Activated CD4-positive, CD25-positive, alpha-beta regulatory T cell (primary cell): ENCODE measurements around the gene AFG3L2.
"Not testable (repeated sequence)": the region's sequence is repeated elsewhere in the genome, so short reads cannot be mapped to it uniquely, and the experiment has no call there.

ENCODE experiments used
- DNase-seq, 4 experiments: peaks; one replicate each; lab custom pipeline; 2025; lab: John Stamatoyannopoulos, UW

AFG3L2 gene

DNA sequence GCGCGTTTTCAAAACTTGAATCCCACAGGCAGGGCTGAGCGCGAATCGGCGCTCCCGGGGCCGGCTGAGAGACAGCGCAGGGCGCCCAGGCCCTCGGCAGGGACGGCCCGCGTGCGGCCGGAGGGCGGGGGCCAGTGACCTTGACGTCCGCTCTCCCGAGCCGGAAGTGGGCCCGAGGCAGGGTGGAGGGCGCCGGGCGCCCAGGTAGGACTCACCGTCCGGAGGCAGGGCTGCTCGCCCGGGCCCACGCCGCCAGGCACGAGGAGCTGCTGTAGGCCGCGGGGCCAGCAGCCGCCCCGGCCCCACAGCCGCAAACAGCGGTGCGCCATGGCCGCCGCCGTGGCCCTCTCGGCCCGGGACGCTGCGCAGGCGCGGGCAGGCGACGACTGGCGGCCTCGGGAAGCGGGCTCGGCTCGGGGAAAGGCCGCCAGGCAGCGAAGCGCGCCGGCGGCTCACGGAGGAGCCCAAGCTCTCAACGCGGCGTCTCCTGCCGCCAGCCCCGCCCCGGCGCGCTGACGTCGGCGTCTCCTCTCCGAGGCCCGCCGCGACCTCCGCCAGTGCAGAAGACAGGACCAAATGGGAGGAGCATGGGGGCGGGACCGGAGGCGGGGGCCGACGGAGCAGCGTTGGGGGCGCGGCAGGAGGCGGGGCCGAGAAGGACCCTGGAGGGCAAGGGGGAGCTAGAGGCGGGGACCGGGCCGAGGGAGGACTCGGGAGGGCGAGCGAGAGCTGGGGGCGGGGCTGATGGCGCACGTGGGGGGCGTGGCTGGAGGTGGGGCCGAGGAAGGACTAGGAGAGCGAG lies at the start of gene AFG3L2:
Gene AFG3L2, minus strand, starts transcription at position 474 of the 802 bp plus-strand sequence. Its CDS starts 145 bp downstream, at position 329.
- DNase-seq = peak; percentile 100

DNA sequence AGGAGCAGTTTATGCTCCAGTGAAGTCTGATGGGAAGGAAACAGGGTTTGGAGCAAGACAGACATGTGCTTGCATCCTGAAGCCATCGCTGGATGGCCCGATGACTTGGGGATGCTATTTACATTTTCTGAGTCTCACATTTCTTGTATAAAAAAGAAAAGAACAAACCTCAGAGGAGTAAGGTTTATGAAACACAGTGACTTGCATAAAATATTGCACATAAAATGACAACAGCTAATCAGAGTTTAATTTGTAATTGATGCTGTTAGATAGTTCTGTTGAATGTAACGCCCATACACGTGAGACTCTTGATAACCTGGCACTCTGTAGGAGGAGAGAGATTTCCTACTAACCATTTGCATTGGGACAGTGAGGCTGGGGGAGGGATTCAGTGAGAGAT lies 47.2 kb upstream of the AFG3L2 start:
- DNase-seq = no peak

DNA sequence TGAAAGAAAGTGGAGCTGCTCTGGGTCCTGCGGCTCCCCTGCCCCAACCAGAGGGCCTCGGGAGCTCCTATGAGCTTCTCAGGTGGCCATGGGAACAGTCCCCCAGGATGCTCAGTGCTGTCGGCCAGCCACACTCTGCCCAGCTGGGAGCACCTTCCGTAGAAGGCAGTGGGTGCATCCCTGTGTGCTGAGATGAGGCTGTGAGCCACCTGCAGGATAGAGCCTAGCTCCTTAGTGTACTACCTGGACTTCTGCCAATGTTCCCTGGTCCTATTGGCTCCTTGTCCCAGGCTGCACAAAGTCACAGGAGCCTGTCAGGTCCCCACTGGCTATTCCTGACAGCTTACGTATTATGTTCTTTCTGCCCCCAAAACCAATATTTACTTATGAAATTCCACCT lies 46.8 kb upstream of the AFG3L2 start:
- DNase-seq = no peak

DNA sequence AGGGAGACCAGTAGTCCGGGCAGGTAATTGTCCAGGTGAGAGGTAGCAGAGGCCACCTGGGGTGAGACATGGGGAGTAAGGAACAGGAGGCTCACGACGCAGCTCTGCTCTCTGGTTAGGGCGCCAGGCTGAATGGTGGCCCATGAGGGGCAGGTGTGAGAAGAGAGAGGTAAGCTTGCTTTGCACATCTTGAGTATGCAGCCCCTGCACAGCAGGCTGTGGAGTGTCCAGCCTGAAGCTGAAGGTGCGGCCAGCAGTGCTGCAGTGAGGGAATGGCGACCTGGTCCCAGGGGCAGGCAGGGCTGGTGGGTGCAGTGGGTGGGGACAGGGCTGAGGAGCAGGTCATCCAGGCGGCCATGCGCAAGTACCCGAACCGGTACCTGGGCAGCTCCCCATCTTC lies 46.4 kb upstream of the AFG3L2 start:
- no peak for DNase-seq

DNA sequence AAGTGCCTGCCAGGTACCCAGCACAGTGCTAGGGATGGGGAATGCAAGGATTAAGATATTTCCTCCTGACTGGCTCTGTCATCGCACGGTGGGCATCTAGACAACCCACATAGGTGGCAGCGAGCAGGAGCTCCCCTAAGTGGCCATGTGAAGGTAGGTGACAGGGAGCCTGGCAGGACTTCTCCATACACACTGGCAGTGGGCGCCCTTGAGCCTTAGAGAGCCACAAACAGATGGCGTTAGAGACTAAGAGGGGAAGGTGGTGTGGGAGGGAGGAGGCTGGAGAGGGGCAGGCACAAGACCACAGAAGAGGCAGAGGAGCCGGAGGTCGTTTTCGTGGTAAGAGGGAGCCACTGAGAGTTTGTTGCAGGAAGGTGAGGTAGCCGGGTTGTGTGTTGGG lies 45.9 kb upstream of the AFG3L2 start:
- DNase-seq = no peak

DNA sequence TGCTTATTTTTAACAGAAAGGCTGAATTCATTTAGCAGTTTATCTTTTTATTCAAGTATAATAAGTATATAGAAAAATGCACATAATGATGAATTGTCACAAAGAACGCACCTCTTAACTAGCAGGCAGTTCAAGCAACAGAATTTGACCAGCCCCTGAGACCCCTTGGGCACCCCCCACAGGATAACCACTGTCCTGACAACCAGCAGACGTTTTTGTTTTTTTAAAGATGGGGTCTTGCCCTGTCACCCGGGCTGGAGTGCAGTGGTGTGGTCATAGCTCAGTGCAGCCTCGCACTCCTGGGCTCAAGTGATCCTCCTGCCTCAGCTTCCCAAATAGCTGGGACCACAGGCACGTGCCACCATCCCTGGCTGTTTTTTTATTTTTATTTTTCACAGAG lies 44.7 kb upstream of the AFG3L2 start:
- no peak for DNase-seq

DNA sequence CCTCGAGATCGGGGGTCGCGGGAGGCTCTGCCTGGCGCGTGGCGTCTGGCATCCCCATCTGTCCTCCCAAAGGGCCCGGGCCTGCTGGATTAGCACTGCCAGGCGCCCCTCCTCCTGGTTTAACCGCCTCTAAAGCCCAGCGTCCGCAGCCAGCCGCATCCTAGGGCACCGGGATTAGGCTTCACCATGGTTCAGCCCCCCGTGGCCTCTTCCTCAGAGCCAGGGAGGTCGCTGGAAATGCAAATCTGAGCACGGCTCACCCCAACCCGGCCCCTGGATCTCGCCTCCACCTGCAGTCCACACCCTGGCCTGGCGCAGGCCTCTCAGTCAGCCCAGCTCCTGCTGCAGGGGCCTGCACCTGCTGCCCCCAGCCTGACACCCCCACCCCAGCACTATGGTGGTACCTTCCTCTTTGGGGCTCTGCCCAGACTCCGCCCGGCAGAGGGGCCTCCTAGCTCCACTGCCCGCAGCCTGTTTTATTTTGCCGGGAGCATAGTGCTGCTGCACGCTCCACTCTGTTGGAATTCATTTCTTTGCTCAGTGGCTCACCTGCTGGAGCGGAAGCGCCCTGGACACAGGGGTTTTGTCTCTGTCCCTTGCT lies 43.9 kb upstream of the AFG3L2 start:
- no peak for DNase-seq

DNA sequence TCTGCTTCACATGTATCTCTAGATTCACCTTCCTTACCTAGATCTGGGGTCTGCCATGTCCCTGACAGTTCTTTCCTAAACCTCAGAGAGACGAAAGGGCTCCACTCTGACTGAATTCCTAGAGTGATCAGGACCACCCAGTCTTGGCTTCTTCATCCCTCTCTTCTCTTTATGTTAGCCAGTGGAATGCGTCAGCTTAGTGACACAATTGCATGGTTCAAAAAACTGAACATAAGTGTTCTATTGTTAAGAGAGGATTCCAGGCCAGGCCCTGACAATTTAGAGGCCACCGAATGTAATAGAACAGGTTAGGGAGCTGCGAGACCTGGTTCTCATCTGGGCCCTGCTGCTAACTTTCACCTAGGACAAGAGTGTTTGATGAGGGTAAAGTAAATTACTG lies 40.7 kb upstream of the AFG3L2 start:
- no peak for DNase-seq

DNA sequence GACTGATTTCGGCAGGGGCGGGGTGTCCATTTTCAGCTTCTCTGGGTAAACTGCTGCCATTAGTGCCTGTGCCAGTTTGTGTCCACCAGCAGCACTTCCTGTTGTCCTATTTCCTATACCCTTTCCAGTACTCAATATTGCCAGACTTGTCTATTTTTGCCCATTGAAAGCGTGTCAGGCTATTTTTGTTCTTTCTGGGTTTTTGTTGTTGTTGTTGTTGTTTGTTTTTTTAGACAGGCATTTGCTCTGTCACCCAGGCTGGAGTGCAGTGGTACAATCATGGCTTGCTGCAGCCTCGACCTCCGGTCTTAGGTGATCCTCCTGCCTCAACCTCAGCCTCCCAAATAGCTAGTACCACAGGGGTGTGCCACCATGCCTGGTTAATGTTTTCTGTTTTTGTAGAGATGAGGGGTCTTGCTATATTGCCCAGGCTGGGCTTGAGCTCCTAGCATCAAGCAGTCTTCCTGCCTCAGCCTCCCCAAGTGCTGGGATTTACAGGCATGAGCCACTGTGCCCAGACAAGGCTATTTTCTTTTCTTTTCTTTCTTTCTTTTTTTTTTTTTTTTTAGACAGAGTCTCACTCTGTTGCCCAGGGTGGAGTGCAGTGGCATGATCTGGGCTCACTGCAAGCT lies 39.2 kb upstream of the AFG3L2 start:
- no peak for DNase-seq

DNA sequence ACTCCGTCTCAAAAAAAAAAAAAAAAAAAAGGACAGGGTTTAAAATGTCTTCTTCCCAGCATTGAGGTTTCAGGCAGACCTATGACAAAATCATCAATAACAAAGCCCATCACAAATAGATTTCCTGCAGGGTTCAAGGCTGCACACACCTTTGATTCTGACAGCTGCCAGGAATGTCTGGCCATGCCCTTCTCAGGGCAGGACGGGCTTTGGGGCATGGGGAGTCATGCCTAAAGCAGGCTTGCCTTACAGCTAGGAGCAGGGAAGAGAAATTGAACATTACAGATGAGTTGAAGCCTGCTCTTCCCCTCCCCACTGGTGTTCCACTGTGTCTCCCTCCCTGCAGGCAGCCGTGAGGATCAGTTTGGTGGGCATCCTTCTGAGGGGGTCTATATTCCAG lies 34.4 kb upstream of the AFG3L2 start:
- DNase-seq = no peak

DNA sequence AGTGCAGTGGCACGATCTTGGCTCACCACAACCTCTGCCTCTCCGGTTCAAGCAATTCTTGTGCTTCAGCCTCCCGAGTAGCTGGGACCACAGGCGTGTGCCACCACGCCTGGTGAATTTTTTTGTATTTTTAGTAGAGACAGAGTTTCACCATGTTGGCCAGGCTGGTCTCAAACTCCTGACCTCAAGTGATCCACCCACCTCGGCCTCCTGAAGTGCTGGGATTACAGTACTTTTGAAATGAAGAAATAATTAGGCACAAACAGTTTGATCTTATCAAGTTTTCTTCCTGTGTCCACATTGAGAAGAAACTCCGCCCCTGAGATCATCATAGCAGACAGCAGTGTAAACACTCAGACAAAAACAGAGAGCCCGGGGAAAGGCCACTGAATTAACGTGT lies 33.7 kb upstream of the AFG3L2 start:
- not testable (repeated sequence) for DNase-seq

DNA sequence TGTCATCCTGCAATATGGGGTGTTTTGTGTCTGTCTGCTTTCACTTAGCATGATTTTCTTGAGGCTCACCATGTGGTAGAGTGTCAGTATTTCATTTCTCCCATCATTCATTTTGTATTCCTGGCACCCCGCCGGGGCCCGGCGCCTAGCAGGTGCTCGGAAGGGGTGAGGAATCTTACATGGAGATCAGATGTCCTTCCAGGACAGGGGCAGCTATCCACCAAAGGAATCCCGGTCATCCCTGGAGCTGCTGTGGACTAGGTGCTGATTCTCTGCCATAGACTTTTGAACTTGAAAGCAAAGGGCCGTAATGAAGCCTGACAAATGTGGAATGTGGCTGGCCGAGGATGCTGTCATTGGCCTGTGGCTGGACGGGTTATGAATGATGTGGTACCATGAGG lies 33.1 kb upstream of the AFG3L2 start:
- no peak for DNase-seq

DNA sequence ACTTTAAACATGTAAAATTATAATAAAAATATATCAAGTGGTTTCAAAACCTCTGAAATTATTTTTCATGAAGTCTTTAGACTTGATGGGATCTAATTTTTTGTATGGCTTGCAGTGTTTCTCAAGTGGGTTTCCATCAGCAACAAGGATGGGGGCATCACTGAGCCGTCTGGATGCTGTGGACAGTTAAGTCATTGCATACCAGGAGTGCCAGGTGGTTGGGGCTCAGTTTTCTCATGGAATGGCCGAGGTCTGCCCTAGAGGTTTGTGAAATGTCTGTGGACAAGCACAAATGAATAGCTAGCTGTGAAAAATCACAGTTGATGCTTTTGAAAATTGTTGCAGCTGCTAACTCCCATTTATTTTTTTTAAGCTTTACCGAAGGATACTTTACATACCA lies 32.4 kb upstream of the AFG3L2 start:
- no peak for DNase-seq

DNA sequence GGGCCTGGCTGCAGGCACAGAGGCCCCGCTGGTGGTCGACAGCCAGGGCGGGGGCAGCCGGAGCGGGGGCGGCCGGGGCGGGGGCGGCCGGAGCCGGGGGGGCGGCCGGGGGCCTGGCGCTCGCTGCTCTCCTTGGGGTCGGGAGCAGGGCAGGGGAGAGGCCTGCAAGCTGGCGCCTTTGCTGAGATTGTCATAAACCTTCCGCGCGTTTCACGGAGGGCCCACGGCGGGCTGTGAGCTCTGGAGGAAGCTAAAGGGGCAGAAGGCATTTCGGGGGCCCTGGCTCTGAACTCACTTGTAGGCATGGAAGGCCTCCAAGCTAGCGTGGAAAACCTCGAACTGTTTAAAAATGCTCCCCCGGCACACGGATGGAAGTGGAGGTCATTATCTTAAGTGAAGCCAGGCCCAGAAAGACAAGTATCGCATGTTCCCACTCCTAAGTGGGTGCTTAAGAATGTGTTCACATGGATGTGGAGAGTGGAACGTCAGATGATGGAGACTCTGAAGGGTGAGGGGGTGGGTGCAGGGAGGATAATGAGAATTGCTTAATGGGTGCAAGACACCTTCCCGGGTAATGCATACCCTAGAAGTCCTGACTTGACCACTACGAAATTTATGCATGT lies 31.3 kb upstream of the AFG3L2 start:
- no peak for DNase-seq

DNA sequence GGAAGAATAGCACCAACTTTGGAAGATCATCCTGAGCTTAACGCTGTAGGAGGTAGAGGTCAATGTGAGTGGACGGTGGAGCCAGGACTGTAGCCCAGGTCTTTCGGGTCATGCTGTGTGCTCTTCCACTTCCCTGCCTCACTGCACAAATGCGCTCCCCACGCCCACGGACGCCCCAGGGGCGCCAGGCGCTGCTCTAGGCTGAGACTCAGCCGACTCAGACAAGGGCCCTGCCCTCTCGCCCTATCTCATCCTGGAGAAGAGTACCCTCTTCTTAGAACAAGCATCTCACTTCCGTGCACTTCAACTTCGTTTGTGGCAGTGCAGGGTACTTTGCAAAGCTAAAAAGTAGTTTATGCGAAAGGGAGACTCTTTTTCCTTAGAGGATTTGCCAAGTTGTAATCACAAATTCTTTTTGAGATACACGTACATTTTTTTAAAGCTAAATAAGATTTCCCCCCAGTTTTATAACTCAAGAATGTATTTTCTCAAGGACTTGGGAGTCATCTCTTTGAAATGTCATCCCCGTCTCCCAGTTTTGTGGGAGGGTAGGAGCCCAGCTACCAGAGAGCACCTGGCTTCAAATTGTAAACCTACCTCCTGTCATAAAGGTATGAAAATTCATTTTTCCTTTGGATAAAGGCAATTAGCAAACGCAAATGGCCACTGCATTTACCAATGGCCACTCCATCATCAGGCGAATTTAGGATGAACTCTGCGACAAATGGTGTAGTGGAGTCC lies 29.5 kb upstream of the AFG3L2 start:
- DNase-seq = no peak

DNA sequence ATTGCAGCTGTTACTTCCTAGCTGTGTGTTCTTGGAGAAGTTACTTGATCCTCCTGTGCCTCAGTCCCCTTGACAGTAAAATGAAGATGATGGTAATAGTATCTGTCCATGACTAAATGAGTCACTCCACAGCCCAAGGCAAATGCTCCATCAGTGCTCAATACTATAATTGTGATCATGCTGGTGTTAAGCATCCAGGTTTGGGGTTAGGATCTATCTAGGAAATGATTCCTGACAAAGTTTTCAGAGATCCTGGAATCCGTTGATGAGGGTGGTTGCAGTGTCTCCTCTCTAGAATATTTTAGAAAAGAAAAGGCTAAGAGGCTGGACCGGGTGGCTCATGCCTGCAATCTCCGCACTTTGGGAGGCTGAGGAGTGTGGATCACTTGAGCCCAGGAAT lies 28.0 kb upstream of the AFG3L2 start:
- DNase-seq = no peak

DNA sequence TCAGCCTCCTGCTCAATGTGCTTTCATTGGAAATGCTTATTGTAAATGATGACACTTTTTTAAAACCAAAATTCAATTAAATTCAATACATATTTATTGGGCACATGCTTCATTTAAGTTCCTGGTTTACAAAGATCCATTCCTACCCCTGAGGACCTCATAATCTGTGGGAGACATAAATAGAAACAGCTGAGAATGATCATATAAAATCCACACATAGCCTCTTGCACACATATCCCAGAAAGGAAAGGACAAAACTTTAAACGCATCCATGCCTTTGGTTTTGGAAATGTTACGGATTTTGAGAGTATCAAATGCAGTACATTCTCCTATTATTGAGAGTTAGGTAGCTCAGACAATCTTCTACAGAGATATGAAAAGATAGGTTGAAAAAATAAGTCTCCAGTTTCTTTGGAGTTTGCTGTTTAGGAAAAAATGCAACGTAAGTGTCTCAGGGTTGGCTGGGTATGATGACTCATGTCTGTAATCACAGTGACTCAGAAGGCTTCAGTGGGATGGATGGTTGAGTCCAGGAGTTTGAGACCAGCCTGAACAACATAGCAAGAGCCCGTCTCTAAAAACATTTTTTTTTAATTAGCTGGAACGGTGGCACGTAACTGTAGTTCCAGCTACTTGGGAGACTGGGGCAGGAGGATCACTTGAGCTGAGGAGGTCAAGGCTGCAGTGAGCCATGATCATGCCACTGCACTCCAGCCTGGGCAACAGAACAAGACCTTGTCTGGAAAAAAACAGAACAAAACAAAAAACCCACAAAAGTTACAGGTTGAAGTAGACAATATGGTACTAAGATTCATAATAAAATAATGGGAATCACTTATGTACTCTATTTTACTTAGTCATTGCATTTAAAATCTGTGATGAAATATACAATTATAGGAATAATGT lies 26.8 kb upstream of the AFG3L2 start:
- no peak for DNase-seq

DNA sequence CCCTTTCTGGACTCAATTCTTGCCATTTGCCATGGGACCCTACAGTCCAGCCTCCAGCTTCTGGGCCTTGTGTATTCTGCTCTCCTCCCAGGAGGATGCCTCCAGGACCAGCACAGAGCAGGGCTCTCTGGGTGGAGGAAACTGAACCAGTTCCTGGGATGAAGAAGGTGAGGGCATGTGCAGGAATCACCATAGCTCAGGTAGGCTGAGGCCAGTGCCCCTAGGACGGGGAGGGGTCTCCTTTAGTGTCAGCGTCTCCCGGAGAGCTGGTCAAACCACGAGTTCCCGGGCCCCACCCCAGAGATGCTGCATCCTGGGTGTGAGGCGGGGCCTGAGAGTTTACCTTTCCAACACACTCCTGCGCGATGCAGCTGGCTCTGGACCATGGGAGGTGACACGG lies 24.9 kb upstream of the AFG3L2 start:
- DNase-seq = no peak

DNA sequence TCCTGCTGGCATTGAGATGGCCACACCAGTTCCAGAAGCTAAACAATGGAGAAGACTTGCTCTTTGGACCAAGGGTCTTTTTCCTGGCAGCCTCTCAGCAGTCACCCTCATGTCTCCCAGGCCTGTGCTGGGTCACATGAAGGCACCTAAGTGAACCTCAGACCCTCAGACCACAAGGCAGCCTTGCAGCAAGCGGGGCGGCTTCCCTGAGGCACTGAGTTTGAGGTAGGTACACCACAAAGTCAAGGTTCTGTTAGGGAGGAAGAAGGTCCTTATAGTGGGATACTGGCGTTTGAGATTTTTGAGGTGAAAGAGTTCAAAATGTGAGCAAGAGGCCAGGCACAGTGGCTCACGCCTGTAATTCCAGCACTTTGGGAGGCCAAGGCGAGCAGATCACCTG lies 22.2 kb upstream of the AFG3L2 start:
- no peak for DNase-seq

DNA sequence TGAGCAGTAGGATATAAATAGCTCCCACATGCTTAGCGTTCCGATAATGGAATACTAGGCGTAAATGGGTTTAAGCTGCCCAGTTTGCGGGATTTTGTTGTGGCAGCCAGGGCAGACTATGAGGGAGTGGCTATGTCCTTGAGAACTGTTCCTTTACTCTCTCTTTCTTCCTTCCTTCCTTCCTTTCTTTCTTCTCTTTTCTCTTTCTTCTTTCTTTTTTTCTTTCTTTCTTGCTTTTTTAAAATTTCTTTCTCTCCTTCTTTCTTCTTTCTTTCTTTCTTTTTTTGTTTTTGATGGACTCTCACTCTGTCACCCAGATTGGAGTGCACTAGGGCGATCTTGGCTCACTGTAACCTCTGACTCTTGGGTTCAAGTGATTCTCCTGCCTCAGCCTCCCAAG lies 21.6 kb upstream of the AFG3L2 start:
- no peak for DNase-seq

DNA sequence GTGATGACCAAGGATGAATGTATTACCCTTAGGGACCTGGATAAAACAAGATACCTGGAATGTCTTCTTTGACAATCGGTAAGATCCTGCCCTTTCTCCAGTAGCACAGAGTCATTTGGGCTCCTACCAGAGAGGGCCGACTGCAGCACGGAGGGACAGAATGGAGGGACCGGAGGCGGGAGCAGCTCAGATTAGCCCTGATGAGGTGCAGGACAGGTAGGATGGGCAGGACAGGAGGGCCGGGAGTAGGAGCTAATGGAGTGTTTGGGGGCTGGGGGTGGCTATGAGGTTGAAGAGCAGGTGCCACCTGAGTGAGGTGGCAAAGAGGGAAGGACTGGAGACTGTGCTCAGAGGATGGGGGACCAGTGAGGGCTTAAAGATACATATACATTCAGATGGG lies 20.8 kb upstream of the AFG3L2 start:
- DNase-seq = no peak
